ENCODE measurements around the gene CCNG2.
A peak's percentile ranks its signal among the peaks of the same experiment; 100 is the strongest.

CCNG2 gene

GRCh38 chr4:77178560-77178959 lies 21.6 kb downstream of the CCNG2 start:
- no peak for DNase-seq (ENCODE audit: low spot score)

- DNase-seq (ENCODE audit: low spot score): no peak
Observed at GRCh38 chr4:77179519-77179918, 22.5 kb downstream of the CCNG2 start.

- DNase-seq (ENCODE audit: low spot score): no peak
Observed at GRCh38 chr4:77181720-77182119, 24.7 kb downstream of the CCNG2 start.

- DNase-seq (ENCODE audit: low spot score): no peak
Observed at GRCh38 chr4:77183777-77184420, 26.9 kb downstream of the CCNG2 start.

- DNase-seq (ENCODE audit: low spot score): no peak
Observed at GRCh38 chr4:77184974-77185373, 28.0 kb downstream of the CCNG2 start.

- DNase-seq (ENCODE audit: low spot score): no peak
Observed at GRCh38 chr4:77185686-77186085, 28.7 kb downstream of the CCNG2 start.

GRCh38 chr4:77187322-77187721 lies 30.3 kb downstream of the CCNG2 start:
- no peak for DNase-seq (ENCODE audit: low spot score)

GRCh38 chr4:77188498-77189220 lies 31.7 kb downstream of the CCNG2 start:
- no peak for DNase-seq (ENCODE audit: low spot score)

GRCh38 chr4:77189412-77189811 lies 32.4 kb downstream of the CCNG2 start:
- DNase-seq (ENCODE audit: low spot score): no peak

GRCh38 chr4:77190053-77190452 lies 33.0 kb downstream of the CCNG2 start:
- DNase-seq (ENCODE audit: low spot score): no peak

GRCh38 chr4:77193046-77193445 lies 36.0 kb downstream of the CCNG2 start:
- no peak for DNase-seq (ENCODE audit: low spot score)

GRCh38 chr4:77193511-77194102 lies 36.6 kb downstream of the CCNG2 start:
- peak; percentile 48 for DNase-seq (ENCODE audit: low spot score)

- DNase-seq (ENCODE audit: low spot score): no peak
Observed at GRCh38 chr4:77194366-77194765, 37.4 kb downstream of the CCNG2 start.

GRCh38 chr4:77194989-77195388 lies 38.0 kb downstream of the CCNG2 start:
- no peak for DNase-seq (ENCODE audit: low spot score)

GRCh38 chr4:77196866-77197265 lies 39.9 kb downstream of the CCNG2 start:
- DNase-seq (ENCODE audit: low spot score): no peak

GRCh38 chr4:77197361-77197760 lies 40.4 kb downstream of the CCNG2 start:
- no peak for DNase-seq (ENCODE audit: low spot score)

GRCh38 chr4:77197831-77198230 lies 40.8 kb downstream of the CCNG2 start:
- no peak for DNase-seq (ENCODE audit: low spot score)

GRCh38 chr4:77199276-77199675 lies 42.3 kb downstream of the CCNG2 start:
- no peak for DNase-seq (ENCODE audit: low spot score)

GRCh38 chr4:77199701-77200100 lies 42.7 kb downstream of the CCNG2 start:
- no peak for DNase-seq (ENCODE audit: low spot score)

- DNase-seq (ENCODE audit: low spot score): no peak
Observed at GRCh38 chr4:77201343-77201742, 44.3 kb downstream of the CCNG2 start.

GRCh38 chr4:77201857-77202256 lies 44.9 kb downstream of the CCNG2 start:
- no peak for DNase-seq (ENCODE audit: low spot score)

- no peak for DNase-seq (ENCODE audit: low spot score)
Observed at GRCh38 chr4:77202491-77202890, 45.5 kb downstream of the CCNG2 start.

- DNase-seq (ENCODE audit: low spot score): peak; percentile 76
Observed at GRCh38 chr4:77203380-77204197, 46.6 kb downstream of the CCNG2 start.
